CD14-positive monocyte (primary cell): ENCODE data around the gene AKT1. TPM values are rescaled to one million over a fixed set of nuclear protein-coding genes. Genes with fewer than 3 reads are reported as not detected.

ENCODE experiments used
- DNase-seq, 3 donors: peaks; one replicate each; pipeline ENCODE4 v3.0.0-alpha.2; 2011 to 2022
- H2AFZ ChIP-seq: 2 replicates; pipeline ENCODE4 v1.6.0; 2012; ENCODE audit warnings: mild to moderate bottlenecking, low read depth, low read length, inconsistent platforms; ENCODE audit not compliant: insufficient read depth, poor library complexity, severe bottlenecking
- H3K27ac ChIP-seq, 2 donors: 1 replicate in 1 of 2; 2 replicates in 1 of 2; pipeline ENCODE4 v1.5.1; 2012 to 2013; ENCODE audit warnings: low read length in 2 of 2, control low read depth in 1 of 2, inconsistent platforms in 1 of 2, low read depth in 1 of 2, mild to moderate bottlenecking in 1 of 2
- H3K27me3 ChIP-seq, 2 donors: one replicate each; pipeline versions ENCODE4 v1.6.0 to v1.6.1; 2011 to 2013; ENCODE audit warnings: low read length in 2 of 2; ENCODE audit not compliant: control insufficient read depth in 2 of 2, insufficient read depth in 2 of 2
- H3K36me3 ChIP-seq, 2 donors: replicated peaks in 1 of 2; 1 replicate in 1 of 2; 2 replicates in 1 of 2; pipeline versions ENCODE4 v1.5.1 to v1.6.1; 2012 to 2013; ENCODE audit warnings: low read length in 2 of 2, control low read depth in 1 of 2, inconsistent platforms in 1 of 2, mild to moderate bottlenecking in 1 of 2; ENCODE audit not compliant: insufficient read depth in 2 of 2, control insufficient read depth in 1 of 2
- H3K4me1 ChIP-seq, 2 donors: 1 replicate in 1 of 2; 2 replicates in 1 of 2; pipeline versions ENCODE4 v1.5.1 to v1.6.1; 2012 to 2013; ENCODE audit warnings: low read length in 2 of 2, control low read depth in 1 of 2, inconsistent platforms in 1 of 2, mild to moderate bottlenecking in 1 of 2, moderate library complexity in 1 of 2; ENCODE audit not compliant: insufficient read depth in 2 of 2, control insufficient read depth in 1 of 2
- H3K4me2 ChIP-seq: replicated peaks from 2 replicates; pipeline ENCODE3; 2012; ENCODE audit warnings: low read length, moderate library complexity, mild to moderate bottlenecking; ENCODE audit not compliant: poor library complexity, severe bottlenecking; ENCODE audit errors: extremely low read depth
- H3K4me3 ChIP-seq, 3 experiments: fragments of 200-600 bp in 1 of 3; sonication (generic) in 1 of 3; replicated peaks in 1 of 3; 1 replicate in 2 of 3; 2 replicates in 1 of 3; pipeline ENCODE4 v1.5.1; 2011 to 2013; ENCODE audit warnings: low read length in 3 of 3, mild to moderate bottlenecking in 3 of 3, control low read depth in 2 of 3, low read depth in 2 of 3, inconsistent platforms in 1 of 3, moderate library complexity in 1 of 3
- H3K79me2 ChIP-seq: 2 replicates; pipeline ENCODE4 v1.6.0; 2012; ENCODE audit warnings: mild to moderate bottlenecking, control low read depth, inconsistent platforms, low read length, moderate library complexity; ENCODE audit not compliant: insufficient read depth
- H3K9ac ChIP-seq: 2 replicates; pipeline ENCODE4 v1.6.0; 2017; ENCODE audit warnings: low read length, mild to moderate bottlenecking; ENCODE audit not compliant: insufficient read depth, poor library complexity, severe bottlenecking
- H3K9me3 ChIP-seq, 2 donors: replicated peaks in 1 of 2; 1 replicate in 1 of 2; 2 replicates in 1 of 2; pipeline versions ENCODE4 v1.5.1 to v1.6.1; 2012 to 2013; ENCODE audit warnings: low read length in 2 of 2, control low read depth in 1 of 2; ENCODE audit not compliant: control insufficient read depth in 1 of 2, insufficient read depth in 1 of 2
- H4K20me1 ChIP-seq: 2 replicates; pipeline ENCODE4 v1.6.0; 2012; ENCODE audit warnings: mild to moderate bottlenecking, low read length, control low read depth, moderate library complexity; ENCODE audit not compliant: insufficient read depth
- H3K27ac Mint-ChIP-seq, 7 donors: one replicate each; pipeline ENCODE4 v1.8.0; 2020; ENCODE audit warnings: mild to moderate bottlenecking in 7 of 7, mixed read lengths in 7 of 7, moderate library complexity in 6 of 7, inconsistent platforms in 2 of 7
- H3K27me3 Mint-ChIP-seq, 3 donors: one replicate each; pipeline ENCODE4 v1.8.0; 2021 to 2022; ENCODE audit warnings: low read depth in 3 of 3, mild to moderate bottlenecking in 3 of 3, mixed read lengths in 3 of 3, moderate library complexity in 3 of 3, inconsistent platforms in 1 of 3
- H3K36me3 Mint-ChIP-seq, 2 donors: one replicate each; pipeline ENCODE4 v1.8.0; 2020; ENCODE audit warnings: mixed read lengths in 2 of 2, inconsistent platforms in 1 of 2, mild to moderate bottlenecking in 1 of 2
- H3K4me1 Mint-ChIP-seq: one replicate; pipeline ENCODE4 v1.8.0; 2020; ENCODE audit warnings: mild to moderate bottlenecking, mixed read lengths
- H3K4me3 Mint-ChIP-seq, 2 donors: one replicate each; pipeline ENCODE4 v1.8.0; 2020; ENCODE audit warnings: mild to moderate bottlenecking in 2 of 2, mixed read lengths in 2 of 2, moderate library complexity in 1 of 2
- H3K9me3 Mint-ChIP-seq, 7 donors: one replicate each; pipeline ENCODE4 v1.8.0; 2020 to 2022; ENCODE audit warnings: mixed read lengths in 7 of 7, mild to moderate bottlenecking in 6 of 7, moderate library complexity in 6 of 7, inconsistent platforms in 2 of 7
- CTCF ChIP-seq: fragments of 200-600 bp; IDR thresholded peaks from one replicate; pipeline ENCODE4 v1.8.0; 2022; ENCODE audit warnings: antibody characterized with exemption, mild to moderate bottlenecking
- WGBS: methylation state at CpG from one replicate; pipeline ENCODE4 v1.1.5; 2013; ENCODE audit warnings: missing lambda C conversion rate; ENCODE audit not compliant: insufficient coverage; 5-methylcytosine and 5-hydroxymethylcytosine counted together
- intact Hi-C, 2 donors: fragments of 100-400 bp; cut with micrococcal nuclease; formaldehyde crosslinking; loops; one replicate each; pipeline versions ENCODE4 v1.15.0 to v1.15.1; 2023
- polyA plus RNA-seq, 3 donors: library from polyadenylated mRNA; depleted of rRNA in 1 of 3; unstranded in 2 of 3; stranded (reverse) in 1 of 3; fragments of 300-500 nt in 2 of 3; fragments of >200 nt in 1 of 3; fragmentation: Illumina TruSeq in 2 of 3; gene quantifications; 1 replicate in 2 of 3; 2 replicates in 1 of 3; pipeline ENCODE4 v1.2.3, GENCODE V29; 2012 to 2021

AKT1 gene
- polyA plus RNA-seq, 3 donors, result 7.2 to 180 (median 26.4) TPM

- no peak for DNase-seq
- Mint-ChIP-seq H3K27me3 (no peaks in the 10 kb centered on the region), H3K4me1 (peaks cover 7% of the 10 kb centered on the region), H3K36me3 (peaks cover 9 to 32% of the 10 kb centered on the region in 2 donors), H3K4me3 (no peak overlapping the region), H3K9me3 (peaks cover 0 to 2% (median 0%) of the 10 kb centered on the region in 7 donors), H3K27ac (peak overlapping the region in 1 of 7 donors; percentile 23)
- no peaks in the 10 kb centered on the region for H3K27me3 ChIP-seq
- intact Hi-C loops, result no loop called here
- peaks cover 6 to 10% of the 10 kb centered on the region in 2 donors for H3K4me1 ChIP-seq
- no peaks in the 10 kb centered on the region for H3K9me3 ChIP-seq
- peaks cover 26% of the 10 kb centered on the region for H3K79me2 ChIP-seq
- 94% methylated on average over 15 of the region's 20 CpGs for WGBS
- TF ChIP-seq CTCF, result no peak
- no peak overlapping the region for H3K4me3 ChIP-seq
- H2AFZ ChIP-seq, result no peak overlapping the region
- H3K27ac ChIP-seq, result no peak overlapping the region
- H3K36me3 ChIP-seq, result peaks cover 34 to 49% of the 10 kb centered on the region in 2 donors
- no peak overlapping the region for H3K9ac ChIP-seq
- no peak overlapping the region for H3K4me2 ChIP-seq
- peaks cover 93% of the 10 kb centered on the region for H4K20me1 ChIP-seq
Observed at GRCh38 chr14:104781271-104782077, 14.1 kb downstream of the AKT1 start.

GRCh38 chr14:104780513-104781030 is 15.0 kb downstream of the AKT1 start:
- WGBS, result 98% methylated on average over 23 of the region's 24 CpGs
- no peak for TF ChIP-seq CTCF

More at GRCh38 chr14:104780513-104781030, 15.0 kb downstream of the AKT1 start:
- Histone ChIP-seq H3K36me3 (peaks cover 38 to 53% of the 10 kb centered on the region in 2 donors), H3K27me3 (no peaks in the 10 kb centered on the region), H3K4me3 (no peak overlapping the region), H3K4me2 (no peak overlapping the region), H3K4me1 (peaks cover 0 to 1% of the 10 kb centered on the region in 2 donors), H4K20me1 (peaks cover 96% of the 10 kb centered on the region), H3K27ac (no peak overlapping the region), H3K79me2 (peaks cover 20% of the 10 kb centered on the region), H2AFZ (no peak overlapping the region), H3K9me3 (no peaks in the 10 kb centered on the region), H3K9ac (no peak overlapping the region)
- intact Hi-C loops, result no loop called here
- no peak overlapping the region for H3K27ac Mint-ChIP-seq
- H3K27me3 Mint-ChIP-seq, result no peaks in the 10 kb centered on the region
- no peak overlapping the region for H3K4me3 Mint-ChIP-seq
- peaks cover 9 to 37% of the 10 kb centered on the region in 2 donors for H3K36me3 Mint-ChIP-seq
- DNase-seq, result no peak
- no peaks in the 10 kb centered on the region for H3K4me1 Mint-ChIP-seq
- H3K9me3 Mint-ChIP-seq, result peaks cover 0 to 2% (median 0%) of the 10 kb centered on the region in 7 donors
